ENCODE data around the gene GRK5.

GRK5 gene

GRCh38 chr10:119199231-119199992, 8.0 kb upstream of the GRK5 start:
- DNase-seq, result peak; percentile 42

- DNase-seq, result no peak
These were observed 6.1 kb upstream of the GRK5 start for GRCh38 chr10:119201233-119201632.

GRCh38 chr10:119203006-119203405, 4.4 kb upstream of the GRK5 start:
- DNase-seq, result no peak

- DNase-seq, result no peak
These were observed 1.3 kb upstream of the GRK5 start for GRCh38 chr10:119205894-119206602.

GRCh38 chr10:119206603-119207365, 587 bp upstream of the GRK5 start:
- DNase-seq, result no peak

GRCh38 chr10:119207713-119208552, 562 bp downstream of the GRK5 start:
- DNase-seq, result no peak

GRCh38 chr10:119208553-119208940, 1.2 kb downstream of the GRK5 start:
- DNase-seq, result no peak

- DNase-seq, result peak; percentile 0
These were observed 1.8 kb downstream of the GRK5 start for GRCh38 chr10:119209035-119209735.

GRCh38 chr10:119209736-119210355, 2.5 kb downstream of the GRK5 start:
- DNase-seq, result no peak

- no peak for DNase-seq
These were observed 3.3 kb downstream of the GRK5 start for GRCh38 chr10:119210633-119211032.

GRCh38 chr10:119211176-119211575, 3.8 kb downstream of the GRK5 start:
- no peak for DNase-seq

GRCh38 chr10:119211625-119212441, 4.5 kb downstream of the GRK5 start:
- DNase-seq, result no peak

GRCh38 chr10:119215371-119215770, 8.0 kb downstream of the GRK5 start:
- no peak for DNase-seq

GRCh38 chr10:119216127-119216526, 8.8 kb downstream of the GRK5 start:
- DNase-seq, result no peak

GRCh38 chr10:119217401-119217800, 10.0 kb downstream of the GRK5 start:
- DNase-seq, result no peak

- DNase-seq, result no peak
These were observed 10.7 kb downstream of the GRK5 start for GRCh38 chr10:119217991-119218490.

- no peak for DNase-seq
These were observed 12.5 kb downstream of the GRK5 start for GRCh38 chr10:119219871-119220270.

GRCh38 chr10:119221201-119221600, 13.8 kb downstream of the GRK5 start:
- no peak for DNase-seq

- DNase-seq, result no peak
These were observed 14.3 kb downstream of the GRK5 start for GRCh38 chr10:119221666-119222065.

- no peak for DNase-seq
These were observed 15.2 kb downstream of the GRK5 start for GRCh38 chr10:119222537-119222936.
